Neuron (in vitro differentiated cells): ENCODE data around the gene XK.

ENCODE experiments used
- H2AFZ ChIP-seq: one replicate; pipeline ENCODE4 v1.6.1; 2013; ENCODE audit warnings: low read depth, mild to moderate bottlenecking, inconsistent platforms, low read length, moderate library complexity
- H3K27me3 ChIP-seq: one replicate; pipeline ENCODE4 v1.6.1; 2013; ENCODE audit warnings: low read length; ENCODE audit not compliant: insufficient read depth
- H3K36me3 ChIP-seq: one replicate; pipeline ENCODE4 v1.6.1; 2013; ENCODE audit warnings: low read length; ENCODE audit not compliant: insufficient read depth
- H3K4me1 ChIP-seq: one replicate; pipeline ENCODE4 v1.6.1; 2013; ENCODE audit warnings: low read length; ENCODE audit not compliant: insufficient read depth
- H3K4me3 ChIP-seq: 2 replicates; pipeline ENCODE4 v1.5.1; 2013; ENCODE audit warnings: mild to moderate bottlenecking, low read length, moderate library complexity
- H3K9me3 ChIP-seq: one replicate; pipeline ENCODE4 v1.6.1; 2013; ENCODE audit warnings: low read length

Gene XK

GRCh38 chrX:37686996-37687395, 1.4 kb downstream of the XK start:
- Histone ChIP-seq H2AFZ (no peak overlapping the region), H3K4me3 (no peak overlapping the region), H3K9me3 (no peaks in the 10 kb centered on the region), H3K27me3 (peaks cover 14% of the 10 kb centered on the region), H3K36me3 (no peaks in the 10 kb centered on the region), H3K4me1 (no peaks in the 10 kb centered on the region)

DNA sequence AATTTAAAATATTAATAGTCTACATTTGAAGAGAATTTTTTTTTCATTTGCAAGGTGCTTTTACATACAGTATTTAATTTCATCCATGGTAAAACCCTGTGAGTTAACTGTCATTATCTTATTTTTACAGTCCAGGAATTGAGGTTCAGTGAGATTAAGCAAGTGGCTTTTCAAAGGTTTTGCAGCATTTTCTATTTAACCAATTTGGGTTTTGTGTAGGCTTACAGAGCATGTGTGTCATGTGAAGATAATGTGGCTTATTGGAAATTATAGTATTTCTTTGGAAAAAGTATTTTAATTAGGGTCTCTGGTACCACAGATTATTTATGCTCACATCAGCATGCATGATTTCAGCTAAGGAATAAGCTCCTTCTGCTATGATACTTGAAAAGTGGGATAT, 4.5 kb downstream of the XK start:
- Histone ChIP-seq H3K9me3 (no peaks in the 10 kb centered on the region), H3K4me1 (no peaks in the 10 kb centered on the region), H2AFZ (no peak overlapping the region), H3K36me3 (no peaks in the 10 kb centered on the region), H3K27me3 (peaks cover 9% of the 10 kb centered on the region), H3K4me3 (no peak overlapping the region)

GRCh38 chrX:37692918-37693317, 7.3 kb downstream of the XK start:
- Histone ChIP-seq H3K36me3 (no peaks in the 10 kb centered on the region), H3K9me3 (no peaks in the 10 kb centered on the region), H2AFZ (no peak overlapping the region), H3K27me3 (no peaks in the 10 kb centered on the region), H3K4me1 (no peaks in the 10 kb centered on the region), H3K4me3 (no peak overlapping the region)

GRCh38 chrX:37697169-37697760, 11.7 kb downstream of the XK start:
- Histone ChIP-seq H3K27me3 (no peaks in the 10 kb centered on the region), H3K9me3 (no peaks in the 10 kb centered on the region)

DNA sequence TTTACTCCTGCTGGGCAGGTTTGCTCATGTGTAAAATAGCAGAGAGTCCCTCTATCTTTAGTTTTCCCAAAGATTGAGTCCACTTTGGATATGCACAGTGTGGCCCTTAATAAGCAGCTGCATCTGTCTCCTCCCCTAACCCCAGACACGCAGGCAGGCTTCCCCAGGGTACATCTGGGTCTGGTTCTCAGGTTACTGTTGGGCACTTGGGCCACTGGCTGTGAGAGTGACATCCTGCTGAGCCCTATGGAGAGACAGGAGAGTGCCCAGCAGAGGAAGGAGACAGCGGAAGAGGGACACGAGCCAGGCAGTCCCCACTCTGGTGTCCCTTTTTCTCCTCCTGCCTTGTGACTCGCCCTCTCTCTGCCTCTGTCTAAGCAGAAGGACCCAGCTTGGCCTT, 16.0 kb downstream of the XK start:
- Histone ChIP-seq H3K36me3 (no peaks in the 10 kb centered on the region), H3K4me3 (no peak overlapping the region), H3K4me1 (no peaks in the 10 kb centered on the region), H3K27me3 (no peaks in the 10 kb centered on the region), H3K9me3 (no peaks in the 10 kb centered on the region), H2AFZ (no peak overlapping the region)

More at GRCh38 chrX:37697169-37697760, 11.7 kb downstream of the XK start:
- Histone ChIP-seq H3K4me3 (no peak overlapping the region), H3K4me1 (no peaks in the 10 kb centered on the region), H2AFZ (no peak overlapping the region), H3K36me3 (no peaks in the 10 kb centered on the region)

DNA sequence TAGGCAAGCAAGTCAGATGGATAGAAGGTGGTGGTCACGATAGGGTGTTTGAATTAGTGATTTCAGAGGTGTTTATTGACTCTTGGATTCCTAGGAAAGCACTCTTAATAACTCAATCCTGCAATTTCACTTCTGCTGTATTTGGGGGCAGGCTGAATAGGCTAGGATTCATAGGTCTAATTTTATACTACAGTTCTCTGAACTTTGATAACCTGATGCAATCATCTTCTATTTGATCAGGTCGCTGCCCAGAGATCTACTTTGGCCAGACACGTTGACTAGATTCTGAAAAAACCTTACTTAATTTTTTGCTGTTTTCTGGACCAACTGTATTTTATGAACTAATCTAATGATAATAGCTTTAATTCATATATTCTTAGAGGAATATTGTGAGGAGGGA, 26.4 kb downstream of the XK start:
- no peaks in the 10 kb centered on the region for H3K4me1 ChIP-seq
- no peaks in the 10 kb centered on the region for H3K27me3 ChIP-seq
- H3K9me3 ChIP-seq: no peaks in the 10 kb centered on the region
- no peak overlapping the region for H2AFZ ChIP-seq
- H3K36me3 ChIP-seq: no peaks in the 10 kb centered on the region
- H3K4me3 ChIP-seq: no peak overlapping the region

DNA sequence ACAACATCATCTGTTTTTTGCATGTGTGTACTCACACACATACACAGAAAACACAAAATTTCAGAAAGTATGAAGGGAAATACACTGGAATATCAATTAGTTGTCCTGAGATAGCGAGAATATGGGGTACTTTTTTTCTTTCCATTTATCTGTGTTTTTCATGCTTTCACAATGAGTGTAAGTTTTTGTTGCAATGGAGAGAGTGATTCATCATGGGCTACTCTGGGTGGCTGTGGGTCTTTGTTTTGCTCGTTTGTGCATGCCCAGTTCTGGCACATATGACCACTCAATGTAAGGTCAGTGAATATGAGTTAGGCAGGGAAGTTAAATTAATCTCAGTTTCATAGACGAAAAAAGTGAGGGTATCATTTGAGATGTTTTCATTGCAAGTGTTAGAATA, 26.9 kb downstream of the XK start:
- Histone ChIP-seq H3K36me3 (no peaks in the 10 kb centered on the region), H3K4me1 (no peaks in the 10 kb centered on the region), H3K27me3 (no peaks in the 10 kb centered on the region), H3K9me3 (no peaks in the 10 kb centered on the region), H3K4me3 (no peak overlapping the region), H2AFZ (no peak overlapping the region)

- Histone ChIP-seq H3K9me3 (no peaks in the 10 kb centered on the region), H3K36me3 (no peaks in the 10 kb centered on the region), H3K27me3 (no peaks in the 10 kb centered on the region), H3K4me3 (no peak overlapping the region), H3K4me1 (no peaks in the 10 kb centered on the region), H2AFZ (no peak overlapping the region)
Measured at GRCh38 chrX:37714479-37714878, 28.9 kb downstream of the XK start.

GRCh38 chrX:37716602-37717001, 31.0 kb downstream of the XK start:
- Histone ChIP-seq H3K27me3 (no peaks in the 10 kb centered on the region), H3K4me1 (no peaks in the 10 kb centered on the region), H3K4me3 (no peak overlapping the region), H3K9me3 (no peaks in the 10 kb centered on the region), H3K36me3 (no peaks in the 10 kb centered on the region), H2AFZ (no peak overlapping the region)

- Histone ChIP-seq H3K4me3 (no peak overlapping the region), H3K4me1 (no peaks in the 10 kb centered on the region), H2AFZ (no peak overlapping the region), H3K27me3 (no peaks in the 10 kb centered on the region), H3K36me3 (no peaks in the 10 kb centered on the region), H3K9me3 (no peaks in the 10 kb centered on the region)
Measured at GRCh38 chrX:37717708-37718107, 32.1 kb downstream of the XK start.

DNA sequence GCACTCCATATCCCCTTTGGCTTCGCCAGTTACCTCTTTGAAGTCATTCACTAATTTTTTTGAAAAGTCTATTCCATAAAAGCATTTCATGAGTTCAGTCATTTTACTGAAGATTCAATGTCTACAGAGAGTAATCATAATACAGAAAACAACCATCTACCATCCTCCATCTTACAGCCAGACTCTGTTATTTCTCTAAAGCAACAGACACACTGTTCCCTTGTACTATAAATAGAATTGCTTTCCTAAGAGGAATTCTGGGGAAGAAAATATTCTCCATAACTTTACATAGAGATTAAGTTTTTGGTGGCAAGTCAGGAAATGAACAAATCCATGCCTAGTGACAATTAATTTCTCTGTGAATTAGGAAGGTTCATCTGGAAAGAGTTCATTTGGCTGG, 37.0 kb downstream of the XK start:
- no peak overlapping the region for H3K4me3 ChIP-seq

DNA sequence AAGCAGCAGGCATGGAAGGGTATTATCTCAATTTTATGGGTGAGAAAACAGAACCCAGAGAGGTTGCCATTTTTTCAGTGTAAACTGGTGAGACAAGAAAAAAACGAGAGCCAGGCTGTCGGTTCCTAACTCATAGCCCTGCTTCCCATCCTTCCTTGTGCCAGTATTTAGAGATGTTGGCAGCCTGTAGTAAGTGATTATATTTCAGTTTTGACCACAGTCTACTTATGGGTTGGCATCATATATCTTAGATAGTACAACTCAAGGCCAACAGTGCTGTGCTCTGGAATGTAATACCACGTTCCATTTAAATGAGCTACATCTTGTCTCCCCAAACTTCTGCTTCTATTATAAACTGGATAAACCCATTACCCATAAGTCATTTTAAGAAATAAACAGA, 40.8 kb downstream of the XK start:
- H3K27me3 ChIP-seq: no peaks in the 10 kb centered on the region
- H3K4me3 ChIP-seq: no peak overlapping the region
- H3K4me1 ChIP-seq: no peaks in the 10 kb centered on the region
- H2AFZ ChIP-seq: no peak overlapping the region
- no peaks in the 10 kb centered on the region for H3K36me3 ChIP-seq
- H3K9me3 ChIP-seq: no peaks in the 10 kb centered on the region

More for the DNA sequence above, 37.0 kb downstream of the XK start:
- Histone ChIP-seq H3K36me3 (no peaks in the 10 kb centered on the region), H3K27me3 (no peaks in the 10 kb centered on the region), H3K9me3 (no peaks in the 10 kb centered on the region), H2AFZ (no peak overlapping the region), H3K4me1 (no peaks in the 10 kb centered on the region)

GRCh38 chrX:37745354-37745753, 59.8 kb downstream of the XK start:
- Histone ChIP-seq H3K4me1 (no peaks in the 10 kb centered on the region), H3K4me3 (no peak overlapping the region), H3K9me3 (no peaks in the 10 kb centered on the region), H3K36me3 (no peaks in the 10 kb centered on the region), H3K27me3 (no peaks in the 10 kb centered on the region), H2AFZ (no peak overlapping the region)

DNA sequence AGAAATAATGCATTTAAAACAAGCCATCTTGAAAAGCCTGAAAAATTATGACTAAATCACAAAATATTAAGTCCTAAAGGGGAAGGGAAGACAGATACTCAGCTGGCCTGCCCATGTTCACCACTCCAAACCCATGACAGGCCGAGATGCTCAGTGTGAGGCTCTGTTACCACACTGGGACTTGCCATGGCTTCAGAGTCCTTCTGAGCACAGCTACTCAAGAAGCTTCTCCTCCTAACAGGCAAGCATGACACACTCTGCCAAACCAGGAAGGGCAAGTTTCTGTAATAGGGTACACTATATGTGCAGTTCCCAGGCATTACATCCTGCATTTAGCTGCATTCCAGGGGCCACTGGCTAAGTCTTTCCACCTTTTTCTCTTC, 60.2 kb downstream of the XK start:
- Histone ChIP-seq H3K9me3 (no peaks in the 10 kb centered on the region), H3K4me3 (no peak overlapping the region), H3K36me3 (no peaks in the 10 kb centered on the region), H3K27me3 (no peaks in the 10 kb centered on the region), H3K4me1 (no peaks in the 10 kb centered on the region), H2AFZ (no peak overlapping the region)
